HEK293 (cell line): Measurements from ENCODE around the gene MMS22L.

ENCODE experiments used
- CTCF ChIA-PET: fragments of 350-600 bp; formaldehyde crosslinking; extraction: SDS; loops from one replicate; lab custom pipeline; 2021; ENCODE audit warnings: antibody characterized with exemption; lab: Yijun Ruan, JAX
- POLR2A ChIA-PET: fragments of 300-600 bp; formaldehyde crosslinking; extraction: SDS; loops from one replicate; lab custom pipeline; 2020; ENCODE audit warnings: antibody characterized with exemption, inconsistent platforms; lab: Yijun Ruan, JAX
- H3K27ac ChIP-seq: fragments of 200-500 bp; sonication (Bioruptor generic); 2 replicates; pipeline ENCODE4 v1.5.1; 2014; ENCODE audit warnings: low read depth, low read length, control low read depth, inconsistent platforms; ENCODE audit errors: extremely low read depth
- H3K36me3 ChIP-seq, 2 experiments: fragments of 200-500 bp in 1 of 2; sonication (Bioruptor generic) in 1 of 2; 1 replicate in 1 of 2; 2 replicates in 1 of 2; pipeline ENCODE4 v1.5.1; 2014 to 2017; ENCODE audit warnings: inconsistent platforms in 2 of 2, low read length in 2 of 2; ENCODE audit not compliant: control insufficient read depth in 2 of 2, insufficient read depth in 1 of 2
- H3K4me1 ChIP-seq: fragments of 200-500 bp; sonication (Bioruptor generic); 2 replicates; pipeline ENCODE4 v1.5.1; 2014; ENCODE audit warnings: mild to moderate bottlenecking, low read length, inconsistent platforms; ENCODE audit not compliant: control insufficient read depth, insufficient read depth
- H3K4me3 ChIP-seq: 2 replicates; pipeline ENCODE4 v1.5.1; 2011; ENCODE audit warnings: low read depth, mild to moderate bottlenecking, control low read depth, low read length, moderate library complexity
- H3K9me3 ChIP-seq: fragments of 200-500 bp; sonication (Bioruptor generic); 2 replicates; pipeline ENCODE4 v1.5.1; 2014; ENCODE audit warnings: low read depth, low read length, inconsistent platforms; ENCODE audit not compliant: control insufficient read depth, insufficient read depth
- GLI2 ChIP-seq: fragments of 450-650 bp; formaldehyde crosslinking; IDR thresholded peaks from 2 replicates; pipeline ENCODE4; 2017; ENCODE audit warnings: missing biosample characterization, missing genetic modification characterization, low read depth, borderline replicate concordance
- HOXC10 ChIP-seq: sonication (generic); formaldehyde crosslinking; IDR thresholded peaks from 2 replicates; pipeline ENCODE4 v1.8.1; 2023; ENCODE audit warnings: mild to moderate bottlenecking, missing genetic modification reagents
- PRDM6 ChIP-seq: fragments of 450-650 bp; formaldehyde crosslinking; IDR thresholded peaks from 2 replicates; pipeline ENCODE4 v1.5.1; 2017; ENCODE audit warnings: missing biosample characterization, missing genetic modification characterization
- REPIN1 ChIP-seq: fragments of 450-650 bp; formaldehyde crosslinking; IDR thresholded peaks from 2 replicates; pipeline ENCODE4 v1.5.1; 2017; ENCODE audit warnings: missing biosample characterization, missing genetic modification characterization, low read depth
- SETDB1 ChIP-seq: IDR thresholded peaks from one replicate; pipeline ENCODE4 v1.6.1; 2017; ENCODE audit warnings: mild to moderate bottlenecking, low read length, moderate library complexity, mixed read lengths; ENCODE audit not compliant: insufficient read length
- ZBTB1 ChIP-seq: fragments of 450-650 bp; formaldehyde crosslinking; IDR thresholded peaks from 2 replicates; pipeline ENCODE4 v1.5.1; 2016; ENCODE audit warnings: missing biosample characterization, missing genetic modification characterization
- ZBTB6 ChIP-seq: fragments of 450-650 bp; formaldehyde crosslinking; IDR thresholded peaks from 2 replicates; pipeline ENCODE4 v1.5.1; 2017; ENCODE audit warnings: missing biosample characterization, missing genetic modification characterization
- ZBTB7A ChIP-seq: fragments of 450-650 bp; formaldehyde crosslinking; IDR thresholded peaks from 2 replicates; pipeline ENCODE4 v1.5.1; 2016; ENCODE audit warnings: low read depth, missing biosample characterization, missing genetic modification characterization
- ZNF148 ChIP-seq: fragments of 450-650 bp; formaldehyde crosslinking; IDR thresholded peaks from 2 replicates; pipeline ENCODE4 v1.5.0; 2017; ENCODE audit warnings: missing biosample characterization, missing genetic modification characterization, borderline replicate concordance
- ZNF157 ChIP-seq: fragments of 450-650 bp; formaldehyde crosslinking; IDR thresholded peaks from 2 replicates; pipeline ENCODE4 v1.5.1; 2016; ENCODE audit warnings: missing biosample characterization, missing genetic modification characterization
- ZNF18 ChIP-seq: fragments of 450-650 bp; formaldehyde crosslinking; IDR thresholded peaks from 2 replicates; pipeline ENCODE4 v1.5.1; 2016; ENCODE audit warnings: missing biosample characterization, missing genetic modification characterization
- ZNF211 ChIP-seq: fragments of 450-650 bp; formaldehyde crosslinking; IDR thresholded peaks from 2 replicates; pipeline ENCODE4 v1.5.1; 2016; ENCODE audit warnings: low read depth, missing biosample characterization, missing genetic modification characterization
- ZNF302 ChIP-seq: fragments of 450-650 bp; formaldehyde crosslinking; IDR thresholded peaks from 2 replicates; pipeline ENCODE4 v1.5.1; 2016; ENCODE audit warnings: missing biosample characterization, missing genetic modification characterization, low read depth
- ZNF335 ChIP-seq: fragments of 450-650 bp; formaldehyde crosslinking; conservative IDR thresholded peaks from 2 replicates; pipeline ENCODE4 v1.5.1; 2016; ENCODE audit warnings: missing biosample characterization, missing genetic modification characterization
- ZNF362 ChIP-seq: fragments of 450-650 bp; formaldehyde crosslinking; IDR thresholded peaks from 2 replicates; pipeline ENCODE4 v1.5.1; 2016; ENCODE audit warnings: missing biosample characterization, missing genetic modification characterization
- ZNF488 ChIP-seq: fragments of 450-650 bp; formaldehyde crosslinking; IDR thresholded peaks from 2 replicates; pipeline ENCODE4 v1.5.1; 2016; ENCODE audit warnings: missing biosample characterization, missing genetic modification characterization
- ZNF514 ChIP-seq: fragments of 450-650 bp; formaldehyde crosslinking; IDR thresholded peaks from 2 replicates; pipeline ENCODE4 v1.5.1; 2016; ENCODE audit warnings: missing biosample characterization, missing genetic modification characterization
- ZNF585B ChIP-seq: fragments of 450-650 bp; formaldehyde crosslinking; IDR thresholded peaks from 2 replicates; pipeline ENCODE4 v1.5.1; 2016; ENCODE audit warnings: missing biosample characterization, missing genetic modification characterization
- ZNF610 ChIP-seq: fragments of 450-650 bp; formaldehyde crosslinking; IDR thresholded peaks from 2 replicates; pipeline ENCODE4 v1.5.1; 2016; ENCODE audit warnings: missing biosample characterization, missing genetic modification characterization, borderline replicate concordance
- ZNF629 ChIP-seq: fragments of 450-650 bp; formaldehyde crosslinking; IDR thresholded peaks from 2 replicates; pipeline ENCODE4 v1.5.1; 2017; ENCODE audit warnings: missing biosample characterization, missing genetic modification characterization
- ZNF670 ChIP-seq: fragments of 450-650 bp; formaldehyde crosslinking; IDR thresholded peaks from 2 replicates; pipeline ENCODE4 v1.5.1; 2016; ENCODE audit warnings: missing biosample characterization, missing genetic modification characterization, low read depth
- ZNF785 ChIP-seq: fragments of 450-650 bp; formaldehyde crosslinking; IDR thresholded peaks from 2 replicates; pipeline ENCODE4 v1.5.1; 2016; ENCODE audit warnings: missing biosample characterization, missing genetic modification characterization
- ZNF792 ChIP-seq: fragments of 450-650 bp; formaldehyde crosslinking; IDR thresholded peaks from 2 replicates; pipeline ENCODE4 v1.5.1; 2016; ENCODE audit warnings: missing biosample characterization, missing genetic modification characterization
- ZSCAN30 ChIP-seq: fragments of 450-650 bp; IDR thresholded peaks from 2 replicates; pipeline ENCODE4 v1.5.1; 2018; ENCODE audit warnings: missing biosample characterization, mild to moderate bottlenecking, missing genetic modification characterization, moderate library complexity

Gene MMS22L

GRCh38 chr6:97282726-97283617 is at the start of gene MMS22L (continued):
- peak; percentile 98 for TF ChIP-seq ZNF335 (tag by site-specific recombination)
- TF ChIP-seq ZNF18 (tag by site-specific recombination), result peak; percentile 76
- no peak for TF ChIP-seq ZBTB1
- TF ChIP-seq ZNF514, result no peak
- no peak for TF ChIP-seq ZNF585B (tag by site-specific recombination)
- peak; percentile 96 for TF ChIP-seq ZNF362 (tag by site-specific recombination)
- no peak; the same call in 1 of the 2 replicates for TF ChIP-seq ZBTB7A (tag by site-specific recombination)

- no peaks in the 10 kb centered on the region for H3K4me1 ChIP-seq
- no peaks in the 10 kb centered on the region for H3K9me3 ChIP-seq
- TF ChIP-seq REPIN1 (tag by site-specific recombination) (no peak), ZNF629 (no peak)
- ChIA-PET CTCF (interaction anchor here (0.6 to 1.1 kb wide), 3 partner anchors 36 to 1233 kb away, joined by 3 to 4 read pairs (median 3); no protein-coding TSS in a partner anchor), POLR2A (no interaction called here)
- H3K36me3 ChIP-seq, result no peaks in the 10 kb centered on the region
- H3K27ac ChIP-seq, result no peak overlapping the region
- no peak overlapping the region for H3K4me3 ChIP-seq
Measured at GRCh38 chr6:97322811-97323210, 39.8 kb upstream of the MMS22L start.

GRCh38 chr6:97322226-97322625 is 39.2 kb upstream of the MMS22L start:
- CTCF ChIA-PET, result interaction anchor here (1.0 kb wide), 1 partner anchor 36 kb away, joined by 3 read pairs; no protein-coding TSS in a partner anchor
- no peak for TF ChIP-seq SETDB1
- TF ChIP-seq ZNF792, result no peak
- no peak for TF ChIP-seq PRDM6 (tag by site-specific recombination)
- TF ChIP-seq ZNF211 (tag by site-specific recombination), result no peak
- TF ChIP-seq GLI2 (tag by site-specific recombination), result no peak
- no peak for TF ChIP-seq ZNF785
- no peak for TF ChIP-seq ZBTB6 (tag by site-specific recombination)
- no peak for TF ChIP-seq ZSCAN30
- no peak for TF ChIP-seq HOXC10 (CRISPR knock-in tag)
- TF ChIP-seq ZNF157 (tag by site-specific recombination), result no peak
- TF ChIP-seq ZNF610 (tag by site-specific recombination), result no peak
- no peak for TF ChIP-seq ZNF488 (tag by site-specific recombination)
- TF ChIP-seq ZNF670 (tag by site-specific recombination), result no peak
- no peak for TF ChIP-seq ZNF148 (tag by site-specific recombination)
- TF ChIP-seq ZNF302 (tag by site-specific recombination), result no peak

More at GRCh38 chr6:97322226-97322625, 39.2 kb upstream of the MMS22L start:
- Histone ChIP-seq H3K4me1 (no peaks in the 10 kb centered on the region), H3K4me3 (no peak overlapping the region), H3K27ac (no peak overlapping the region), H3K36me3 (no peaks in the 10 kb centered on the region), H3K9me3 (no peaks in the 10 kb centered on the region)
- POLR2A ChIA-PET, result no interaction called here
